ENCODE measurements around the gene MASP1.

MASP1 gene

GRCh38 chr3:187271582-187271981, 20.0 kb downstream of the MASP1 start:
- Histone ChIP-seq H3K27me3 (replicated peaks) (no peaks in the 10 kb centered on the region), H3K4me3 (ENCODE audit: low read depth, low read length) (no peak overlapping the region), H3K36me3 (replicated peaks) (no peaks in the 10 kb centered on the region), H3K27ac (no peak overlapping the region)
- TF ChIP-seq CTCF (IDR thresholded peaks at IDR 0.05; ENCODE audit: low read depth, low read length, missing control alignments), result no peak
- no peak for DNase-seq
- in situ Hi-C loops (cut with HindIII; ENCODE audit: low pct_ligation_motif_present, low sequenced_read_pairs), result no loop called here

GRCh38 chr3:187269486-187269885, 22.1 kb downstream of the MASP1 start:
- no peak overlapping the region for H3K4me3 ChIP-seq (ENCODE audit: low read depth, low read length)
- TF ChIP-seq CTCF (IDR thresholded peaks at IDR 0.05; ENCODE audit: low read depth, low read length, missing control alignments), result no peak
- H3K27ac ChIP-seq, result no peak overlapping the region
- DNase-seq, result no peak
- no peaks in the 10 kb centered on the region for H3K36me3 ChIP-seq (replicated peaks)
- in situ Hi-C loops (cut with HindIII; ENCODE audit: low pct_ligation_motif_present, low sequenced_read_pairs), result no loop called here
- no peaks in the 10 kb centered on the region for H3K27me3 ChIP-seq (replicated peaks)

GRCh38 chr3:187267306-187267705, 24.2 kb downstream of the MASP1 start:
- no peaks in the 10 kb centered on the region for H3K36me3 ChIP-seq (replicated peaks)
- H3K27me3 ChIP-seq (replicated peaks), result no peaks in the 10 kb centered on the region
- DNase-seq, result no peak
- TF ChIP-seq CTCF (IDR thresholded peaks at IDR 0.05; ENCODE audit: low read depth, low read length, missing control alignments), result no peak
- no peak overlapping the region for H3K27ac ChIP-seq
- H3K4me3 ChIP-seq (ENCODE audit: low read depth, low read length), result no peak overlapping the region
- in situ Hi-C loops (cut with HindIII; ENCODE audit: low pct_ligation_motif_present, low sequenced_read_pairs), result no loop called here

- no peaks in the 10 kb centered on the region for H3K36me3 ChIP-seq (replicated peaks)
Measured at GRCh38 chr3:187266691-187267090, 24.8 kb downstream of the MASP1 start.

GRCh38 chr3:187265461-187265955, 26.0 kb downstream of the MASP1 start:
- peak; percentile 54 for DNase-seq
- Histone ChIP-seq H3K36me3 (replicated peaks) (no peaks in the 10 kb centered on the region), H3K27ac (peak overlapping the region; percentile 58), H3K27me3 (replicated peaks) (no peaks in the 10 kb centered on the region), H3K4me3 (ENCODE audit: low read depth, low read length) (no peak overlapping the region)
- in situ Hi-C loops (cut with HindIII; ENCODE audit: low pct_ligation_motif_present, low sequenced_read_pairs), result no loop called here
- no peak for TF ChIP-seq CTCF (IDR thresholded peaks at IDR 0.05; ENCODE audit: low read depth, low read length, missing control alignments)

More at GRCh38 chr3:187266691-187267090, 24.8 kb downstream of the MASP1 start:
- Histone ChIP-seq H3K4me3 (ENCODE audit: low read depth, low read length) (no peak overlapping the region), H3K27me3 (replicated peaks) (no peaks in the 10 kb centered on the region), H3K27ac (no peak overlapping the region)
- in situ Hi-C loops (cut with HindIII; ENCODE audit: low pct_ligation_motif_present, low sequenced_read_pairs), result no loop called here
- DNase-seq, result no peak
- no peak for TF ChIP-seq CTCF (IDR thresholded peaks at IDR 0.05; ENCODE audit: low read depth, low read length, missing control alignments)

GRCh38 chr3:187264911-187265310, 26.6 kb downstream of the MASP1 start:
- Histone ChIP-seq H3K36me3 (replicated peaks) (no peaks in the 10 kb centered on the region), H3K27ac (peak overlapping the region; percentile 58), H3K4me3 (ENCODE audit: low read depth, low read length) (no peak overlapping the region), H3K27me3 (replicated peaks) (no peaks in the 10 kb centered on the region)
- no peak for TF ChIP-seq CTCF (IDR thresholded peaks at IDR 0.05; ENCODE audit: low read depth, low read length, missing control alignments)
- in situ Hi-C loops (cut with HindIII; ENCODE audit: low pct_ligation_motif_present, low sequenced_read_pairs), result no loop called here
- DNase-seq, result peak; percentile 31
